GM12878 (cell line): ENCODE data around the gene TMEM135.

Experiments used
- CEBPB ChIP-seq, 2 experiments: fragments of 150-350 bp in 1 of 2; IDR thresholded peaks; 2 replicates each; pipeline ENCODE4 v1.6.1; 2012 to 2014; ENCODE audit warnings: low read depth in 2 of 2, low read length in 2 of 2, borderline replicate concordance in 1 of 2, inconsistent platforms in 1 of 2
- RUNX3 ChIP-seq: IDR thresholded peaks from 2 replicates; pipeline ENCODE4 v1.6.1; 2012; ENCODE audit warnings: low read length, inconsistent platforms
- TAF1 ChIP-seq: IDR thresholded peaks from 2 replicates; pipeline ENCODE4 v1.6.1; 2011; ENCODE audit warnings: mild to moderate bottlenecking, low read depth, low read length, borderline replicate concordance
- TF ChIP-seq, protein P1 (sequence below), 3 experiments: IDR thresholded peaks in 2 of 3; conservative IDR thresholded peaks in 1 of 3; 2 replicates each; pipeline ENCODE4 v1.5.1; 2011; ENCODE audit warnings: low read depth in 3 of 3, low read length in 3 of 3, mild to moderate bottlenecking in 3 of 3, control low read depth in 2 of 3, moderate library complexity in 2 of 3, inconsistent platforms in 1 of 3, mixed read lengths in 1 of 3; ENCODE audit not compliant: control insufficient read depth in 2 of 3, insufficient read depth in 1 of 3; ENCODE audit errors: extremely low read depth in 1 of 3

GRCh38 chr11:87239001-87239400, 201.3 kb downstream of the TMEM135 start:
- TF ChIP-seq TAF1 (no peak), CEBPB (IDR thresholded peaks at IDR 0.05; ENCODE audit: borderline replicate concordance in 1 of 2, low read depth in 2 of 2, low read length in 2 of 2) (no peak), RUNX3 (no peak)
- TF ChIP-seq, protein P1, sequence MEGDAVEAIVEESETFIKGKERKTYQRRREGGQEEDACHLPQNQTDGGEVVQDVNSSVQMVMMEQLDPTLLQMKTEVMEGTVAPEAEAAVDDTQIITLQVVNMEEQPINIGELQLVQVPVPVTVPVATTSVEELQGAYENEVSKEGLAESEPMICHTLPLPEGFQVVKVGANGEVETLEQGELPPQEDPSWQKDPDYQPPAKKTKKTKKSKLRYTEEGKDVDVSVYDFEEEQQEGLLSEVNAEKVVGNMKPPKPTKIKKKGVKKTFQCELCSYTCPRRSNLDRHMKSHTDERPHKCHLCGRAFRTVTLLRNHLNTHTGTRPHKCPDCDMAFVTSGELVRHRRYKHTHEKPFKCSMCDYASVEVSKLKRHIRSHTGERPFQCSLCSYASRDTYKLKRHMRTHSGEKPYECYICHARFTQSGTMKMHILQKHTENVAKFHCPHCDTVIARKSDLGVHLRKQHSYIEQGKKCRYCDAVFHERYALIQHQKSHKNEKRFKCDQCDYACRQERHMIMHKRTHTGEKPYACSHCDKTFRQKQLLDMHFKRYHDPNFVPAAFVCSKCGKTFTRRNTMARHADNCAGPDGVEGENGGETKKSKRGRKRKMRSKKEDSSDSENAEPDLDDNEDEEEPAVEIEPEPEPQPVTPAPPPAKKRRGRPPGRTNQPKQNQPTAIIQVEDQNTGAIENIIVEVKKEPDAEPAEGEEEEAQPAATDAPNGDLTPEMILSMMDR (IDR thresholded peaks at IDR 0.05 in 2 of 3, conservative IDR thresholded peaks at IDR 0.05 in 1 of 3; ENCODE audit: control insufficient read depth in 2 of 3, extremely low read depth in 1 of 3, insufficient read depth in 1 of 3, low read depth in 3 of 3, low read length in 3 of 3): no peak
